HCT116 (cell line): ENCODE measurements around the gene FASN. TPM values are rescaled to one million over a fixed set of nuclear protein-coding genes. Genes with fewer than 3 reads are reported as not detected.

Experiments
- ATAC-seq: fragments of 200-7000 bp; cut with Tn5 transposase; 2 replicates; pipeline ENCODE4 v1.9.1; 2020; ENCODE audit warnings: mild to moderate bottlenecking, moderate library complexity
- BruUV-seq: library from RNA; stranded (reverse); fragments of 400-500 nt; replicated peaks from 2 replicates; lab custom pipeline; 2021; lab: Mats Ljungman, UMichigan
- CTCF ChIA-PET: fragments of 300-600 bp; sonication (Branson Sonifier 250); formaldehyde crosslinking; loops from one replicate; lab custom pipeline; 2021; ENCODE audit warnings: antibody characterized with exemption; lab: Charles Lee
- POLR2A ChIA-PET: fragments of 300-600, 350-600 bp; sonication (Branson Sonifier 250); formaldehyde crosslinking; loops from one replicate; lab custom pipeline; 2021; ENCODE audit warnings: antibody characterized with exemption; lab: Charles Lee
- RAD21 ChIA-PET, 2 experiments: fragments of 300-600 bp; sonication (Branson Sonifier 250); formaldehyde crosslinking; loops; one replicate each; lab custom pipeline; 2023; ENCODE audit warnings: low total read pairs in 2 of 2; ENCODE audit not compliant: uncharacterized antibody in 2 of 2, unreplicated experiment in 2 of 2, low non-redundant PET in 1 of 2; lab: Charles Lee
- DNase-seq: peaks from one replicate; pipeline ENCODE4 v3.0.0-alpha.2; 2010; ENCODE audit warnings: low read depth, low spot score
- H2AFZ ChIP-seq: fragments of 200-600 bp; shearing (Covaris generic), sonication (generic); 2 replicates; pipeline ENCODE4 v1.6.1; 2017; ENCODE audit warnings: low read depth, mixed run types, mixed read lengths, antibody characterized with exemption, low read length; ENCODE audit not compliant: poor library complexity, severe bottlenecking
- H3K27ac ChIP-seq: 2 replicates; pipeline ENCODE4 v1.5.1; 2012; ENCODE audit warnings: low read depth, low read length
- H3K27me3 ChIP-seq: fragments of 200-600 bp; sonication (generic); 2 replicates; pipeline ENCODE4 v1.6.1; 2016; ENCODE audit warnings: mixed run types, low read length, mixed read lengths; ENCODE audit not compliant: insufficient read depth
- H3K36me3 ChIP-seq, 2 experiments: fragments of 200-500 bp in 1 of 2; fragments of 200-600 bp in 1 of 2; sonication (Bioruptor generic) in 1 of 2; sonication (generic) in 1 of 2; 2 replicates each; pipeline versions ENCODE4 v1.5.1 to v1.6.1; 2014 to 2016; ENCODE audit warnings: low read length in 2 of 2, inconsistent platforms in 1 of 2, mixed read lengths in 1 of 2, mixed run types in 1 of 2; ENCODE audit not compliant: insufficient read depth in 2 of 2, control insufficient read depth in 1 of 2
- H3K4me1 ChIP-seq, 2 experiments: fragments of 200-600 bp in 1 of 2; sonication (generic) in 1 of 2; 2 replicates each; pipeline versions ENCODE4 v1.5.1 to v1.6.1; 2012 to 2017; ENCODE audit warnings: low read length in 2 of 2, inconsistent platforms in 1 of 2, mild to moderate bottlenecking in 1 of 2, mixed read lengths in 1 of 2, mixed run types in 1 of 2, moderate library complexity in 1 of 2; ENCODE audit not compliant: insufficient read depth in 2 of 2, control insufficient read depth in 1 of 2
- H3K4me2 ChIP-seq: fragments of 200-600 bp; sonication (generic); 2 replicates; pipeline ENCODE4 v1.6.1; 2017; ENCODE audit warnings: mixed run types, low read length, mixed read lengths
- H3K4me3 ChIP-seq, 2 experiments: fragments of 200-600 bp in 1 of 2; sonication (generic) in 1 of 2; replicated peaks in 1 of 2; 2 replicates each; pipeline ENCODE4 v1.5.1; 2011 to 2016; ENCODE audit warnings: low read length in 2 of 2, control low read depth in 1 of 2, low read depth in 1 of 2, mild to moderate bottlenecking in 1 of 2, mixed read lengths in 1 of 2, mixed run types in 1 of 2
- H3K79me2 ChIP-seq: fragments of 200-600 bp; sonication (generic); 2 replicates; pipeline ENCODE4 v1.6.1; 2017; ENCODE audit warnings: mild to moderate bottlenecking, mixed run types, low read length, moderate library complexity, mixed read lengths; ENCODE audit not compliant: insufficient read depth
- H3K9ac ChIP-seq: fragments of 200-600 bp; sonication (generic); 2 replicates; pipeline ENCODE4 v1.6.1; 2016; ENCODE audit warnings: low read length, mixed read lengths
- H3K9me2 ChIP-seq: fragments of 200-600 bp; sonication (generic), shearing (Covaris generic); 2 replicates; pipeline ENCODE4 v1.6.1; 2017; ENCODE audit warnings: mixed run types, mild to moderate bottlenecking, moderate library complexity; ENCODE audit not compliant: insufficient read depth
- H3K9me3 ChIP-seq, 2 experiments: fragments of 200-500 bp in 1 of 2; fragments of 200-600 bp in 1 of 2; sonication (Bioruptor generic) in 1 of 2; sonication (generic) in 1 of 2; 2 replicates each; pipeline ENCODE4 v1.6.1; 2014 to 2017; ENCODE audit warnings: low read length in 2 of 2, mixed read lengths in 2 of 2, inconsistent platforms in 1 of 2, low read depth in 1 of 2, mild to moderate bottlenecking in 1 of 2, mixed run types in 1 of 2, moderate library complexity in 1 of 2; ENCODE audit not compliant: control insufficient read depth in 1 of 2, insufficient read depth in 1 of 2
- H4K20me1 ChIP-seq: fragments of 200-600 bp; sonication (generic), shearing (Covaris generic); 2 replicates; pipeline ENCODE4 v1.6.1; 2017; ENCODE audit warnings: mixed run types, mild to moderate bottlenecking, moderate library complexity; ENCODE audit not compliant: insufficient read depth
- CBX3 ChIP-seq: IDR thresholded peaks from 2 replicates; pipeline ENCODE4 v1.6.1; 2012; ENCODE audit warnings: low read depth
- CEBPB ChIP-seq: IDR thresholded peaks from 2 replicates; pipeline ENCODE4 v1.6.1; 2012; ENCODE audit warnings: low read depth
- ELF1 ChIP-seq: IDR thresholded peaks from 2 replicates; pipeline ENCODE4 v1.6.1; 2012; ENCODE audit warnings: low read depth, borderline replicate concordance
- EZH2 ChIP-seq: fragments of 200-600 bp; sonication (generic); IDR thresholded peaks from 2 replicates; pipeline ENCODE4 v1.6.1; 2017; ENCODE audit warnings: antibody characterized with exemption, mixed run types
- EZH2phosphoT487 ChIP-seq: fragments of 200-600 bp; IDR thresholded peaks from 2 replicates; pipeline ENCODE4 v1.6.1; 2018; ENCODE audit warnings: antibody characterized with exemption, borderline replicate concordance
- FOSL1 ChIP-seq: IDR thresholded peaks from 2 replicates; pipeline ENCODE4 v1.6.1; 2012; ENCODE audit warnings: low read depth
- JUND ChIP-seq: IDR thresholded peaks from 2 replicates; pipeline ENCODE4 v1.6.1; 2012
- POLR2AphosphoS5 ChIP-seq: IDR thresholded peaks from 2 replicates; pipeline ENCODE4 v1.6.1; 2011; ENCODE audit warnings: mild to moderate bottlenecking, low read depth, low read length, moderate library complexity
- SIN3A ChIP-seq: IDR thresholded peaks from 2 replicates; pipeline ENCODE4 v1.6.1; 2012; ENCODE audit warnings: low read depth
- SP1 ChIP-seq: IDR thresholded peaks from 2 replicates; pipeline ENCODE4 v1.6.1; 2012; ENCODE audit warnings: low read depth
- YY1 ChIP-seq: IDR thresholded peaks from 2 replicates; pipeline ENCODE4 v1.6.1; 2011; ENCODE audit warnings: low read length, low read depth, moderate library complexity, mild to moderate bottlenecking; ENCODE audit not compliant: insufficient replicate concordance; ENCODE audit errors: extremely low read depth
- ZBTB33 ChIP-seq: IDR thresholded peaks from 2 replicates; pipeline ENCODE4 v1.6.1; 2011; ENCODE audit warnings: mild to moderate bottlenecking, low read length, moderate library complexity; ENCODE audit not compliant: insufficient replicate concordance; ENCODE audit errors: extremely low read depth
- ZFX ChIP-seq: fragments of 450-650 bp; IDR thresholded peaks from 2 replicates; pipeline ENCODE4 v1.6.1; 2017
- intact Hi-C: fragments of 100-400 bp; cut with micrococcal nuclease; formaldehyde crosslinking; loops from 2 replicates; pipeline ENCODE4 v1.10.0; 2022
- total RNA-seq: library from RNA; stranded (reverse); gene quantifications from one replicate; pipeline ENCODE4 v1.2.1, GENCODE V29; 2021; ENCODE audit not compliant: unreplicated experiment
- TF ChIP-seq, protein P1 (sequence below): IDR thresholded peaks from 2 replicates; pipeline ENCODE4 v1.6.1; 2012
- TF ChIP-seq, protein P2 (sequence below): IDR thresholded peaks from 2 replicates; pipeline ENCODE4 v1.6.1; 2012; ENCODE audit warnings: low read depth
- TF ChIP-seq, protein P3 (sequence below): IDR thresholded peaks from 2 replicates; pipeline ENCODE4 v1.6.1; 2012

Gene FASN
- total RNA-seq, 1 experiment from 2014 or later: 754 TPM

- Histone ChIP-seq H3K36me3 (peaks cover 46 to 65% of the 10 kb centered on the region in 2 experiments), H2AFZ (no peak overlapping the region), H3K27me3 (no peaks in the 10 kb centered on the region), H3K4me2 (peak overlapping the region; percentile 94), H3K79me2 (peaks cover 77% of the 10 kb centered on the region), H3K9me2 (no peaks in the 10 kb centered on the region), H3K9me3 (no peaks in the 10 kb centered on the region), H4K20me1 (peaks cover 9% of the 10 kb centered on the region; the same call in 1 of the 2 replicates), H3K4me3 (peak overlapping the region; percentile 82 to 93), H3K27ac (peak overlapping the region; percentile 99), H3K4me1 (peaks cover 16 to 38% of the 10 kb centered on the region in 2 experiments), H3K9ac (peak overlapping the region; percentile 96)
- ATAC-seq (no peak), DNase-seq (no peak)
- RAD21 ChIA-PET: no interaction called here
- no TSS peak for BruUV-seq
- intact Hi-C loops: no loop called here
- CTCF ChIA-PET: no interaction called here
- POLR2A ChIA-PET: interaction anchor here (1.3 kb wide), 1 partner anchor 10 kb away, joined by 4 read pairs; no protein-coding TSS in a partner anchor
- TF ChIP-seq SP1: no peak
- TF ChIP-seq ZBTB33: no peak
- no peak for TF ChIP-seq EZH2phosphoT487
- no peak for TF ChIP-seq EZH2
- TF ChIP-seq POLR2AphosphoS5: no peak
- TF ChIP-seq, protein P1, sequence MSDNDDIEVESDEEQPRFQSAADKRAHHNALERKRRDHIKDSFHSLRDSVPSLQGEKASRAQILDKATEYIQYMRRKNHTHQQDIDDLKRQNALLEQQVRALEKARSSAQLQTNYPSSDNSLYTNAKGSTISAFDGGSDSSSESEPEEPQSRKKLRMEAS: no peak
- no peak for TF ChIP-seq SIN3A
- no peak for TF ChIP-seq JUND
- TF ChIP-seq CEBPB: no peak
- TF ChIP-seq ZFX: no peak
- no peak for TF ChIP-seq FOSL1
- TF ChIP-seq, protein P2, sequence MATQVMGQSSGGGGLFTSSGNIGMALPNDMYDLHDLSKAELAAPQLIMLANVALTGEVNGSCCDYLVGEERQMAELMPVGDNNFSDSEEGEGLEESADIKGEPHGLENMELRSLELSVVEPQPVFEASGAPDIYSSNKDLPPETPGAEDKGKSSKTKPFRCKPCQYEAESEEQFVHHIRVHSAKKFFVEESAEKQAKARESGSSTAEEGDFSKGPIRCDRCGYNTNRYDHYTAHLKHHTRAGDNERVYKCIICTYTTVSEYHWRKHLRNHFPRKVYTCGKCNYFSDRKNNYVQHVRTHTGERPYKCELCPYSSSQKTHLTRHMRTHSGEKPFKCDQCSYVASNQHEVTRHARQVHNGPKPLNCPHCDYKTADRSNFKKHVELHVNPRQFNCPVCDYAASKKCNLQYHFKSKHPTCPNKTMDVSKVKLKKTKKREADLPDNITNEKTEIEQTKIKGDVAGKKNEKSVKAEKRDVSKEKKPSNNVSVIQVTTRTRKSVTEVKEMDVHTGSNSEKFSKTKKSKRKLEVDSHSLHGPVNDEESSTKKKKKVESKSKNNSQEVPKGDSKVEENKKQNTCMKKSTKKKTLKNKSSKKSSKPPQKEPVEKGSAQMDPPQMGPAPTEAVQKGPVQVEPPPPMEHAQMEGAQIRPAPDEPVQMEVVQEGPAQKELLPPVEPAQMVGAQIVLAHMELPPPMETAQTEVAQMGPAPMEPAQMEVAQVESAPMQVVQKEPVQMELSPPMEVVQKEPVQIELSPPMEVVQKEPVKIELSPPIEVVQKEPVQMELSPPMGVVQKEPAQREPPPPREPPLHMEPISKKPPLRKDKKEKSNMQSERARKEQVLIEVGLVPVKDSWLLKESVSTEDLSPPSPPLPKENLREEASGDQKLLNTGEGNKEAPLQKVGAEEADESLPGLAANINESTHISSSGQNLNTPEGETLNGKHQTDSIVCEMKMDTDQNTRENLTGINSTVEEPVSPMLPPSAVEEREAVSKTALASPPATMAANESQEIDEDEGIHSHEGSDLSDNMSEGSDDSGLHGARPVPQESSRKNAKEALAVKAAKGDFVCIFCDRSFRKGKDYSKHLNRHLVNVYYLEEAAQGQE: no peak
- no peak for TF ChIP-seq ELF1
- no peak for TF ChIP-seq CBX3
- TF ChIP-seq YY1: no peak
- TF ChIP-seq, protein P3, sequence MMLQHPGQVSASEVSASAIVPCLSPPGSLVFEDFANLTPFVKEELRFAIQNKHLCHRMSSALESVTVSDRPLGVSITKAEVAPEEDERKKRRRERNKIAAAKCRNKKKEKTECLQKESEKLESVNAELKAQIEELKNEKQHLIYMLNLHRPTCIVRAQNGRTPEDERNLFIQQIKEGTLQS: no peak
These were observed 2.0 kb downstream of the FASN start for GRCh38 chr17:82095777-82096708.
